HG02884 (cell line): ENCODE measurements around the gene DYNC1LI1.

Experiments
- ATAC-seq: cut with Tn5 transposase; IDR thresholded peaks from one replicate; pipeline ENCODE4 v1.9.1; 2021; ENCODE audit warnings: mild to moderate bottlenecking, moderate library complexity; ENCODE audit not compliant: unreplicated experiment

The DYNC1LI1 gene

DNA sequence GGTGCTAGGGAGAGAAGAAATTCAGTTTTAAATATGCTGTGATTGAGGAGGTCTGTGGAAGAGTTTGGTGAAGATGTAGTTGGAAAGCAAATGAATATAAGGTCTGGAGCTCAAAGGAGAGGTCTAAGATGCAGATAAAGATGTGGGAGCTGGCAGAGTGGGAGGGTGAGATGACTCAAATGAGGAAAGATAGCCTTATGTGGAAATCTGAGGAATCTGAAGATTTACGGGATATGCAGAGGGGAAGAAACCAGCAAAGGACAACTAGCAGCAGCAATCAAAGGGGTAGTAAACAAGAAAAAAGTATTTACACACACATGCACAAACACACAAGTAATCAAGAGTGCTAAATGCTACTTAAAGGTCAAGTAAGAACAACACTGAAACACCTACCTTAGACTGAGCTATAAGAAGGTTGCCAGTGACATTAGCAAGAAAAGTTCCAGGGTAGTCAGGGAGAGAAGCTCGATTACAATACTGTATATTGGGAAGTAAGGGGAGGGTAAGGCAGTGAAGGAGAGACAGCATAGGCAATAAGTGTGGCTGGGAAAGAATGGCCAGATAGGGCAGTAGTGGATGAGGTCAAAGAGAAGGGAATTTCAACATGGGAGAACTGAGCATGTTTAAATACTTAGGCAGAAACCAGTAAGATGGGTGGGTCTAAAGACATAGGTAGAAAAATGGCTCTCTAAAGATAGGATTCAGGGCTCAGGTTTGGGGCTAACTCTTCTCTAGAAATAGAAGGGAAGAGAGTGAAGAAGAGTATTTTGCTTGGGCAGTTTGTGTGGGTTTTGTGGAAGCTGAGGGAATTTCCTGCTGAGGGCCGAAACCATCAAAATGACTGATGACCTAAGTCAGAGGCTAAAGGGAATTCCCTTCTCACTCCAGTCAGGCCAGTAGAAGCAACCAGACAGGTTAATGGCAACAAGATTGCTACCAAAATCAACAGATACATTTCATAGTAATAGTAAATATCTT is 76.9 kb downstream of the DYNC1LI1 start:
- peak; percentile 71 for ATAC-seq

DNA sequence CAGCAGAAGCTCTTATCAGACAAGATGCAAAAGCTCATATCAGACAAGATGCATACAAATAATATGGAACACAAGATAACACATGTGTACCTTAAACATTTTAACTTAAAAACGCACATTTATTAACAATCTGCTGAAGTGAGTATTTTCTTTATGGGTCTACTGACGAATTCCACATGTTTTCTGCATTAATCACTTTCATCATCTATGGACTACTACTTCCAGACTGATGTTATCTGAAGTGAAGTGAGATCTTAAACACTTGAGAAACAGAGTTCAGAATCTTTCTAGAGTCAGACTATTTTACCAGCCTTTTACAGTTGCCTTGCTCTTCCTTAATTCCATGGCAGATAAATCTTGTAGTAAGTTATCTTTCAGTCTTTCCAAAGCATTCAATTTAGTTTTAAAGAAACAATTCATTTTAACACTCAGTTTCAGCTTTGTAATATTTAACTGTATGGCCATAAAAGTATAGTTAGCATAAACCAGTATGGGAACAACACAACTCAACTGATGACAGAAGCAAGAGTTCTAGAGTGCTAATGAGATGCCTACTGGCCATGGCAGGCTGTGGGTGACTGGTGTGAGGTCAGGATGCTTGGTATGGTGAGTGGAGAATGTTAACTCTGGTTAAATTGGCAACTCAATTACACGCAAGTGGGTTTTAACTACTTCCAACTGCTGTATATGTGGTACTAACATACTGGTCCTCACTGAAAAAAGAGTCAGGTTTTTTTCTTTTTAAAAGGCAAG is 77.8 kb downstream of the DYNC1LI1 start:
- no peak for ATAC-seq

DNA sequence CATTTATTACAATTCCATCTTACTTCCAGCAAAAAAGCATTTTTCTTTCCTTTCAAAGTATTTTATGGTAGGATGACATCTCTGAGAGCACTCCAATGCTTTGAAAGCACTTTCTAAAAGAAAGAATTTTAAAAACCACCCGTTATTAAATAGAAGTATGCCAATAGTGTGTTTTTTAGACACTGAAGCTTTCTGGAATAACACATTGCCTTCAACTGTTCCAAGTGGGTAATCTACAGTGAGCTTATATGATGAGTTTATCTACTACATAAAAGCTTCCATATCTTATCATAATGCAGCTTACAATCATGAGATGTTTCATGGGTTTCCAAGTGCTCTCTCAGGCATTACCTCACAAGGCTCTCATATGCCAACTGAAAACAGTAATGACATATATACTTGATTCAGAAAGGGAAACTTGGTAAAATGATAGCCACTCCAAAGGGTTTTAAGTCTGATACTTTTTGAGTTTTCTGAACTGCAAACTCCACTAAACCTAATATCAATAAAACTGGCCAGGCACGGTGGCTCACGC is 82.1 kb downstream of the DYNC1LI1 start:
- ATAC-seq = no peak

DNA sequence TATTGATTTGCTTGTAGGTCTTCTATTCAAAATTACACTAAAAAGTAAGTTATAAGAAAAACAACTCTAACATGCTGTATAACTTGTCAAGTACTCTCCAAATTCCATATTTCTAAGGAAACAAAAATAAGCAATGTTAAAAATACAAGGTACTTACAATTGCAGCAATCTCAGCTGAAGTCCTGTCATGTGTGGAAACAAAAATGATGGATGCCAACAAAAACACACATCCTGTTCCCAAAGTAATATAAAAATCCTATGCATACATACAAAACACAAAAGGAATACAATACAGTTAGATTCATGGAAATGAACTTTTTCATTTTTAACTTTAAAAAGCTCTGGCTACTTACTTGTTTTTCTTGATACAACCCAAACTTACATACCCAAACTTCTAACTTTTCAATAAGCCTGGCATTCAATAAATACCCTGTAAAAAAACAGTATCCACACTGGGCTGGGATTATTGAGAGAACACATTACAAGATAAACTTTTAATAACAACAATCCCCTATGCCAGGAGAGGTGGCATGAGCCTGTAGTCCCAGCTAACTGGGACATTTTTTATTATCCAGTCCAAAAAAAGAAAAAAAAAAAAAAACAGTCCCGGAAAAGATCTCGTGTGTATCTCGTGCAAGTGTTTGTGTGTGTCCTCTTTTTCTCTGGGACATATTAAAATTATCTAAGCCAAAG is 82.7 kb downstream of the DYNC1LI1 start:
- ATAC-seq = no peak

DNA sequence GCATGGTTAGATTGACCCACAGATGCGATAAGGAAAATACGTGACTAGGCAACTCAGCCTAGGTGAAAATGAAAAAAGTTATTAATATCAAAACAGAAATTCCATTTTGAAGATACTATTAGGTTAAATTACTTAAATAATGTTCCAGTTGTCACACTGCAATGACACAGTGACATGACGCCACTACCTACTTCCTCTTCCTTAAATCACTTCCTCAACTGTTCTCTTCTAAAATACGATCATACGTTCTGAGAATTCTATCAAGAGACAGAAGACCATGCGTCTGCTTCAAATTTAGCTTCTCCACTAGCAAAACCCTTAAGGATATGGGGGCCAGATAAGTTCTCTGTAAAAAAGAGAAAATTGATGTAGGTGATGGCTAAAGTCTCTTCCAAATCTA is 86.2 kb downstream of the DYNC1LI1 start:
- peak; percentile 47 for ATAC-seq

DNA sequence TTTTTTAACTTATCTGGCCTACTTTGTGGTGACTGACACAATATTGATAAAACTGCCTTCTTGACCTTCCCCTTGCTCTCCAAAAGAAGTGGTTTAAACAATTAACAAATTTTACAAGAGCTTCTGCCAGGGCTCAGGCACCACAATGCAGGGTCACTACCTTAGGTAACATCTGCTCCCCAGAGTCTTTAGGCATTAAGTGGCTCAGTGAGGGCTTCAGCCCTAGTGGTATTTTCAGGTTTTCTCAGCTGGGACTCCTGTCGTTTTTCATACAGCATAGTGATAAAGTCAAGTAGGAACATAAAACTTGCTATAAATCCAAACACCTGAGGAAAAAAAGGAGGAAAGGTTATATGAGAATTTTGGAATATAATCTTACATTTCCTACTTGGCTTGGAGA is 86.9 kb downstream of the DYNC1LI1 start:
- ATAC-seq = no peak

DNA sequence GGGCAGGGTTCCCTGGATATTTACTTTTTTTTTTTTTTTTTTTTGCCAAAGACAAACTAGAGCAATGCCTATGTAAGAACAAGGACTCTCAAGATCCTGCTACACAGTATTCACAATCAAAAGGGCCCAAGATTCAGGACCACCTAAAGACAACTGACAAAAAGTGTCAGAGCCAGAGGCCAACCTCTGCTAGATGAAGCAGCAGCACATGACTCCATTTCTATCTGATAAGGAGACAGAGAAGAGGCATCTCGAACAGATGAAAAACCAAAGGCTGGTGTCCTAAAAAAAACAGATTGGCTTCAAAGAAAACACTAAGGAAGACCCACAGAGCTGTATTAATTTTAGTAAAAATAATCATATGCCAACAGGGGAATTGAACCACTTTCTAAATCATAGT is 88.0 kb downstream of the DYNC1LI1 start:
- no peak for ATAC-seq

DNA sequence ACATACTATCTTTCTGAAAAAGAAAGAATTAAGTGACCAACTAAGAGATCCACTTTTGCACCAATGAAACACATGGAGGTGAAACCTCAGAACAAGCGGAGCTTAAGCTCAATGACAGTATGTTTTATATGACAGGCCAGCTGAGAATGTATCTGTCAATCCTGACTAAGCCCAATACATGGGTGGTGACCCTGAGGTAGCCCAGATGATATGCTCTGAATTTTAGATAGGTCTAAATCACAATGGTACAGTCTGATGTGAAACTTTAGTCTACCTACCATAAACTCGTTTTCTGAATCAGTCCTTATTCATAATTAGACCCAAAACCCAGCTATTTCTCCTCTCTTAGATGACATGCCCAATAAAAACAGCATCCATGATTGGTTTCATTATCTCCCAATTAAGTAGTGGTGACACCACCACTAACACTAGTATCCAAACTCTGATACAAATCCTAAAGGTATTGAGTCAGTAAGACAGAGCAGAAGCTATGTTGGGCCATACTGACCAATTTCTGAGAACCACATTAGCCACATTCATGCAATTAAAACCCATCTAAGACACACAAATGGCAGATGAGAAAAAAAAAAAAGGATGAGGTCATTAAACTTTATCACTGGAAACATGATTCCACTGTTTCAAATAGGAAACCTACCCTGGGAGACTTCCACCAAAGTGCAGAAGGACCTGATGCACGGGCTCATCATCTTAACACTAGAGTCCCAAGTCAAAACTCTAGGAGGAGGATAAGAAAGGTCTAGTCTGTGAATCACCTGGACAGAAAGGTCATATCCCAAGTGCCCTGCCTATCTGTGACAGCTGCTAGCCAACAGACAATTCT is 88.6 kb downstream of the DYNC1LI1 start:
- no peak for ATAC-seq

DNA sequence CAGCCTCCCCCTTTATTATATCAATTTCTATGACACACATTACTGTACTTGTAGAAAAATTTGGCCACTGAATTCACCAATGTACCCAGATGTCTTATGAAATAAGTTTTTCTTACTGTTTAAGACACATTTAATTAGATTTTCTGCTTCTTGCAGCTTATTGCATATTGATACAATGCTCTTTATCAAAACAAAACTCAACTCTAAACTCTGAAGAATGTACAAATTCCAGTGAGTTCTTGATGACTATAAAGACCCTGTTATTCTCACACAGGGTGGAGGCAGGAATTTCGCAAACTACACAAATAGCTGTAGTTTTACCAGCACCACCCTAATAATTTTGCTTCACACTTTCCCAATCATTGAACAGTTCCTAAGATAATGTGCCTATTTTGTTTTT is 90.1 kb downstream of the DYNC1LI1 start:
- no peak for ATAC-seq
